A673 (cell line): ENCODE measurements around the gene ITGA11. TPM values are rescaled to one million over a fixed set of nuclear protein-coding genes. Genes with fewer than 3 reads are reported as not detected.

ENCODE experiments used
- BruUV-seq: library from RNA; stranded (reverse); fragments of 400-500 nt; replicated peaks from 2 replicates; lab custom pipeline; 2021; lab: Mats Ljungman, UMichigan
- CTCF ChIA-PET: fragments of 300-600 bp; sonication (Branson Sonifier 250); formaldehyde crosslinking; loops from one replicate; lab custom pipeline; 2022; ENCODE audit warnings: antibody characterized with exemption; lab: Charles Lee
- POLR2A ChIA-PET: fragments of 300-600 bp; sonication (Branson Sonifier 250); formaldehyde crosslinking; loops from one replicate; lab custom pipeline; 2022; ENCODE audit warnings: antibody characterized with exemption; ENCODE audit not compliant: low non-redundant PET; lab: Charles Lee
- DNase-seq: peaks from one replicate; pipeline ENCODE4 v3.0.0-alpha.2; 2015; ENCODE audit warnings: low spot score
- H3K27ac ChIP-seq: fragments of 200-600 bp; sonication (generic); 2 replicates; pipeline ENCODE4 v1.5.1; 2016; ENCODE audit warnings: mixed run types, low read depth, mild to moderate bottlenecking, mixed read lengths, antibody characterized with exemption, low read length; ENCODE audit not compliant: poor library complexity, severe bottlenecking
- H3K27me3 ChIP-seq: fragments of 200-600 bp; sonication (generic); replicated peaks from 2 replicates; pipeline ENCODE4 v1.6.1; 2017; ENCODE audit warnings: mixed run types, low read depth, mild to moderate bottlenecking, mixed read lengths, antibody characterized with exemption, low read length; ENCODE audit not compliant: insufficient read depth, poor library complexity
- H3K36me3 ChIP-seq: fragments of 200-600 bp; sonication (generic); 2 replicates; pipeline ENCODE4 v1.6.1; 2016; ENCODE audit warnings: mixed run types, mild to moderate bottlenecking, mixed read lengths, antibody characterized with exemption, low read length; ENCODE audit not compliant: insufficient read depth, poor library complexity, severe bottlenecking
- H3K4me1 ChIP-seq: fragments of 200-600 bp; sonication (generic); 2 replicates; pipeline ENCODE4 v1.6.1; 2017; ENCODE audit warnings: mixed run types, mild to moderate bottlenecking, mixed read lengths, antibody characterized with exemption, low read length; ENCODE audit not compliant: insufficient read depth, poor library complexity, severe bottlenecking
- H3K4me3 ChIP-seq: fragments of 200-600 bp; sonication (generic); 2 replicates; pipeline ENCODE4 v1.5.1; 2016; ENCODE audit warnings: low read depth, mixed run types, mild to moderate bottlenecking, mixed read lengths, low read length; ENCODE audit not compliant: poor library complexity, severe bottlenecking
- H3K9me3 ChIP-seq: fragments of 200-600 bp; sonication (generic); 2 replicates; pipeline ENCODE4 v1.6.1; 2016; ENCODE audit warnings: mixed run types, low read depth, mild to moderate bottlenecking, mixed read lengths, antibody characterized with exemption, low read length; ENCODE audit not compliant: poor library complexity, severe bottlenecking
- CTCF ChIP-seq: fragments of 300-800, 200-600 bp; sonication (generic); conservative IDR thresholded peaks from 2 replicates; pipeline ENCODE4 v1.5.1; 2017; ENCODE audit warnings: low read depth, mild to moderate bottlenecking, antibody characterized with exemption, low read length, moderate library complexity, mixed read lengths
- EZH2 ChIP-seq: fragments of 200-600 bp; sonication (generic); IDR thresholded peaks from 2 replicates; pipeline ENCODE4 v1.6.1; 2017; ENCODE audit warnings: borderline replicate concordance, low read depth, mild to moderate bottlenecking, mixed read lengths, antibody characterized with exemption, low read length; ENCODE audit not compliant: poor library complexity, severe bottlenecking
- intact Hi-C: fragments of 100-400 bp; cut with micrococcal nuclease; formaldehyde crosslinking; loops from one replicate; pipeline ENCODE4 v1.10.0; 2022; ENCODE audit not compliant: unreplicated experiment
- total RNA-seq: library from RNA; stranded (reverse); gene quantifications from 2 replicates; pipeline ENCODE4 v1.2.3, GENCODE V29; 2021

The ITGA11 gene
- total RNA-seq, 1 experiment from 2014 or later, result 0.45 TPM

- TF ChIP-seq CTCF, result no peak
- TF ChIP-seq EZH2, result no peak
- ChIA-PET CTCF (no interaction called here), POLR2A (no interaction called here)
- Histone ChIP-seq H3K27me3 (no peaks in the 10 kb centered on the region), H3K9me3 (no peaks in the 10 kb centered on the region), H3K4me3 (no peak overlapping the region), H3K4me1 (no peaks in the 10 kb centered on the region), H3K27ac (no peak overlapping the region), H3K36me3 (no peaks in the 10 kb centered on the region)
- intact Hi-C loops, result no loop called here
- no TSS peak for BruUV-seq
- no peak for DNase-seq
Observed at GRCh38 chr15:68375716-68376220, 56.2 kb downstream of the ITGA11 start.

- H3K36me3 ChIP-seq, result no peaks in the 10 kb centered on the region
- no peak for DNase-seq
- ChIA-PET CTCF (no interaction called here), POLR2A (no interaction called here)
- intact Hi-C loops, result no loop called here
- H3K4me3 ChIP-seq, result no peak overlapping the region
- no peak overlapping the region for H3K27ac ChIP-seq
- TF ChIP-seq EZH2, result no peak
- no peak for TF ChIP-seq CTCF
- H3K4me1 ChIP-seq, result no peaks in the 10 kb centered on the region
- no peaks in the 10 kb centered on the region for H3K9me3 ChIP-seq
- no TSS peak for BruUV-seq
- no peaks in the 10 kb centered on the region for H3K27me3 ChIP-seq
Observed at GRCh38 chr15:68375191-68375631, 56.8 kb downstream of the ITGA11 start.

GRCh38 chr15:68374168-68374745 lies 57.7 kb downstream of the ITGA11 start:
- no peak overlapping the region for H3K4me3 ChIP-seq
- no peaks in the 10 kb centered on the region for H3K4me1 ChIP-seq
- DNase-seq, result no peak
- BruUV-seq, result no TSS peak
- no peak overlapping the region for H3K27ac ChIP-seq
- no peak for TF ChIP-seq EZH2
- TF ChIP-seq CTCF, result no peak
- no peaks in the 10 kb centered on the region for H3K9me3 ChIP-seq
- H3K36me3 ChIP-seq, result no peaks in the 10 kb centered on the region
- H3K27me3 ChIP-seq, result no peaks in the 10 kb centered on the region
- intact Hi-C loops, result no loop called here
- POLR2A ChIA-PET, result no interaction called here
- CTCF ChIA-PET, result no interaction called here
